ENCODE results near the gene LSMEM2.

GRCh38 chr3:50302095-50303012 lies 23.5 kb downstream of the LSMEM2 start:
- TF ChIP-seq POLR2A (IDR thresholded peaks at IDR 0.05; ENCODE audit: extremely low read depth, insufficient read length) (no peak), CTCF (IDR thresholded peaks at IDR 0.05; ENCODE audit: low read depth, low read length) (no peak)
